NCI-H1436 (cell line): Measurements from ENCODE around the gene FAM20C.

Experiments used
- DNase-seq: peaks from one replicate; lab custom pipeline; 2025; lab: John Stamatoyannopoulos, UW

The FAM20C gene

DNA sequence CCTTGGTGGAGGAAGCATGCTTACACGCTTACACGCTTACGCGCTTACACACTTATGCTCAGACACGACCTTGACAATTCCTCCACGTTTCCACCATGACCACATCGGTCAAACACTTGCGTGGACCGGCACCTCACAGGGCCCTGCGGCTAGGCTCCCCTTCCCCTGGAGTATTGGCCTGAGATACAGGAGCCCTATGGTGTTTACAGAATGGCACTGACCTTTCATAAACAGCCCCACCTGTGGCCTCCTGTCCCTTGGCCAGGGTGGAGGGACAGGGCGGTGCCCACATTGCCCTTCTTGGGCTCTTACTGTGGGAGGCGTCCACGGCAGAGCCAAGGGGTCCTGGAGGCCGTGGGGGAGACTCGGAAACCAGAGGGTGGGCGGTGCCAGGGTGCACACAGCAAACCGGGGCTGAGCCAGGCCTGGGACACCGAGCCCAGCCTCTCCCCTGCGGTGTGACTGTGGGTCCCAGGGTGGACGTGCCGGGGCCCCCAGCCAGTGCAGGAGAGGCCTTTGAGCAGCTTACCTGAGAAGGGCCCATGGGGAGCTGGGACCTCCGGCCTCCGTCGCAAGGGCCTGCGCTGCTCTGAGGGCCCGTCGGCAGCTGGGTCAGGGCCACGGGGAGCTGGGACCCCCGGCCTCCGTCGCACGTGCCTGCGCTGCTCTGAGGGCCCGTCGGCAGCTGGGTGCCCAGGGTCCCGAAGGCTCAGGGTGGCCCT is 53.4 kb downstream of the FAM20C start:
- no peak for DNase-seq

DNA sequence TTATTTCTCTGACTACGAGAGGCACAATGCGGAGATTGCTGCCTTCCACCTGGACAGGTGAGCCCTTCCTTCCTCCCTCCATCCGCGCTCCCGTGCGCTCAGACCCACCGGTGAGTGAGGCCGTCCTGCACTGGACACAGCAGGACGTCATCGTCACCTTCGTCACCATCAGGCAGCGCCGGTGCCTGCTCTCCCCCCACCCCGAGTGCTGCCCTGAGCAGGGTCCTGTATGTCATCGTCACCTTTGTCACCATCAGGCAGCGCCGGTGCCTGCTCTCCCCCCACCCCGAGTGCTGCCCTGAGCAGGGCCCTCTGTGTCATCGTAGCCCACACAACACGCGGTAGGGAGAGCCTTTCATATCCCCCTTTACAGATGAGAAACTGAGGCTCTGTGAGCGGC is 54.1 kb downstream of the FAM20C start:
- DNase-seq = no peak

DNA sequence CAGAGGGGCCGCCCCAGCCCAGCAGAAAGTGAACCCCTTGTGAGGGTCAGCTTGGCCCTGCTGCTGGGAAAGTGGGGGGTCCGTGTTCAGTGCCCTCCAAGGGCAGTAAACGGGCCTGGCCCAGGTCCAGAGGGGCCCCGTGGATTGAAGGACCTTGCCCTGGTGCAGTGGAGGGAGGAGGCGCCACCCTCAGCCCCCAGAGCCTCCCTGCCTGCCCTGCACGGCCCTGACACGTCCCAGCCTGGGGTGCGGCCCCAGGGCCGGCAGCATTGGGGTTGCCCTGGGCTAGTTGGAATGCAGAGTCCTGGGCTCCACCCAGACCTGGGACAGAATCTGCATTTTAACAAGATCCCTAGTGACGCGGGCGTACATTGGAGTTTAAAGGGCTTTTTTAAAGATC is 54.8 kb downstream of the FAM20C start:
- no peak for DNase-seq

GRCh38 chr7:247636-248035 is 55.3 kb downstream of the FAM20C start:
- DNase-seq = no peak

GRCh38 chr7:248732-249435 is 56.5 kb downstream of the FAM20C start:
- DNase-seq = no peak

DNA sequence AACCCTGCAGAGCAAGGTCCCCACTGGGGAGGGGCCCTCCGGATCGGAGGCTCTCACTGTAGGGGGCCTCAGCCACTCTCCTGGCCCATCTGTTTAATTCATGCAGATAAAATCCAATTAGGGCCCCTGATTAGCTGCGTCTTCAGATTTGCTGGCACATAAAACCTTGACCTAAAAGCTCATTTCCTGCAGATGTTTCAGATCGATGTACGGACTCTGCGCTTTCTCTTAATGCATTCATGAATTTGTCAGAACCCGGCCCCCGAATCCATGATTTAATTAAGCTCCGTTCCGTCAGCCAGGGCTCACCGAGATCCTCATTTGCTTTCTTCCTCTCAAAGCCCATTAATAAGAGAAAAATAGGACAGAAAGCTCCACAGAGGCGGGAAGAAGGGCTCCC is 57.6 kb downstream of the FAM20C start:
- no peak for DNase-seq

DNA sequence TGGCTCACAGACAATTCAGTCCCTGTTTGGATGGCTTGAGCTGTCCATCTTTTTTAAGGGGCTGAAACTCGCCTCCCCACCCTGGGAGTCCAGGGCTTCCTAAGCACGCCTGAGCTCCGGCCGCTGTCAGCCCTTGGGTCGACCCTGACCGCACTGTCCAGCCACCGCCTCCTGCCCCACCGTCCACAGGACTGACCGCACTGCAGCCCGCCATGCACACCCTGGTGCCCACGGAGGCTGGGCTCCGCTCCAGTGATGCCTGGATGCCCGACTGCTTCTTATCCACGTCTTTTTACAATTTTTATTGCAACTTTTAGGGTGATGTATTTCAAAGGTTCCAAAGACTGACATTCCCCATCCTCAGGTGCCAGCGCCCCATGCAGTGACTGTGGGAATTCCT is 58.2 kb downstream of the FAM20C start:
- DNase-seq = no peak

DNA sequence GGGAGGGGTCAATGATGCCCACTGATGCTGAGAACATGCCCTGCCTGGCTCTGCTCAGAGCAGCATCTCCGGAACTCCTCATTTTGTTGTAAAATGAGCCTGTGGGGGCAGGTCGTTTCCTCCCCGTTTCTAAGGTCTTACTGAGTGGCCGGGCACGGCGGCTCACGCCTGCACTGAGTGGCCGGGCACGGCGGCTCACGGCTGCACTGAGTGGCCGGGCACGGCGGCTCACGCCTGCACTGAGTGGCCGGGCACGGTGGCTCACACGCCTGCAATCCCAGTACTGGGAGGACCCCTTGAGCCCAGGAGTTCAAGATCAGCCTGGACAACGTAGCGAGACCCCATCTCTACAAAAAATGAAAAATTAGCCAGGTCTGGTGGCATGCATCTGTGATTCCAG is 58.6 kb downstream of the FAM20C start:
- no peak for DNase-seq

- no peak for DNase-seq
Measured at GRCh38 chr7:251446-252175, 59.2 kb downstream of the FAM20C start.

DNA sequence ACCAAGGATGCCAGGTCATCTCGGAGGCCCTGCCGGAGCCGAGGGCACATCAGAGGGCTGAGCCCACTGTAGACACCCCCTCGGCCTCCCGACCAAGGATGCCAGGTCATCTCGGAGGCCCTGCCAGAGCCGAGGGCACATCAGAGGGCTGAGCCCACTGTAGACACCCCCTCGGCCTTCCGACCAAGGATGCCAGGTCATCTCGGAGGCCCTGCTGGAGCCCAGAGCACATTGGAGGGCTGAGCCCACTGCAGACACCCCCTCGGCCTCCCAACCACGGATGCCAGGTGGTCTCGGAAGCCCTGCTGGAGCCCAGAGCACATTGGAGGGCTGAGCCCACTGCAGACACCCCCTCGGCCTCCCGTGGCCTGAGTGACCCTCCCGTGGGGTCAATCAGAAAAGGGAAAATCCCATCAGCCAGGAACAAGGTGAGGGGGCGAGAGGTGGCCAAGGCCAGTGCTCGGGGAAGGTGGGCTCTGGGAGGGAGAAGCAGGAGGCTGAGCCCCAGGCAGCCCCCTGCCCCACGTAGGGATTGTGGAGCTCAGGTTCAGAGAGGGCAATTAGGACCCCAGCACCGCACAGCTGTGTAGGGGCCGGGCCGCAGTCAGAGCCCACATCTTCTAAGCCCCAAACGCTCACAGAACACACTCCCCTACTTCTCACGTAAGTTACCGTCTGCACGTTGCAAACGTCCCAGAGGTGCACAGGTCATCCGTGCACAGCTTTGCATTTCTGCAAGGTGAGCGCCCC is 60.0 kb downstream of the FAM20C start:
- DNase-seq = no peak

DNA sequence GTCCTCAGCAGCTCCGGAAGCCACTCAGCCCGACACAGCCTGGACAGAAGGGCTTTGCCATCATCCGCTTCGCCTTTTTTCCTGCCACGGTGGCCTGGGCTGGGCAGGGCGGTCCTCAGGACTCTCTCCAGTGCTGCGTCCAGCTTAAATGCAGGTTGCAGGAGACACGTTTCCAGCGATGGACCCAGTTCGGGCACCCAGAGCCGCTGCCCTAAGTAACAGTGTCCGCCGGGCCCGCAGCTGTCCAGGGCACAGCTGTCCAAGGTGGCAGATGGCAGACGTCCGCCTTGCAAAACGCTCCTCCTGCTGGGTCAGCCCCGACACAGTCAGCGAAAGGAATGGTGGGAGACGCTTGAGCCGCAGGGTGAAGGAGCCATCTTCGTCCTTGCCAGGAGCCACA is 60.6 kb downstream of the FAM20C start:
- DNase-seq = no peak

DNA sequence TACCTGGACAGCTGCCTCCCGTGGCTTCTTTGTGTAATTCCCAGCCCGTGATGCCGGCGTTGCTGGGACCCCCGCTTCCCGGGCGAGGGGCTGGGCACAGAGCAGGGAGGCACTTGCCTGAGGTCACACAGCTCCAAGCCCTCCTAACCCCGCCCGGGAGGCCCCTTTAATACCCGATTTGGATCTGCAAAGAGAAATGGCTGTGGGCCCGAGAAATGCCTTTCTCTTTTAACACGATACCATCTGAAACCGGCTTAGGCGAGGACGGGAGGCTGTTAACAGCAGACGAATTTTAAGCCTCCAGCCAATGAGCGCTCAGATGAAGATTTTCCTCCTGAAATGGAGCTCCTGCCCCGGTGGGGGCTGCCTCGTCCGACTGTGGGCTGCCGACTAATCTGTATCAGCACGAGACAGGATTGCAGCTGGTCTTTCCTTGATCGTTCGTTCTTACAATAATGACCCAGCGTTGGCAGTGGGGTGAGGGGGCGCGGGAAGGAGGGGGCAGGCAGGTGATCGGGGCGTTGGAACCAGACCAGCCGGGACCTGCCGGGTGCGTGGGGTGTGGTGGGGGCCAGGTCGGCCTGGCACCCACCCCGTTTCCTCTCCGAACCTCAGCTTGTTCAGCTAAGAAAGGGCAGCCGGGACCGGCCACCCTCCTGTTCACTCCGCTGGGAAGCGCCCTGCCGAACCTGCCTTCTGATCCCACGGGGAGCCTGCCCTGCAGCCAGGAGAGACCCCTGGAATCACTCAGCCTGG is 61.4 kb downstream of the FAM20C start:
- DNase-seq = no peak

GRCh38 chr7:254337-255037 is 62.1 kb downstream of the FAM20C start:
- no peak for DNase-seq

DNA sequence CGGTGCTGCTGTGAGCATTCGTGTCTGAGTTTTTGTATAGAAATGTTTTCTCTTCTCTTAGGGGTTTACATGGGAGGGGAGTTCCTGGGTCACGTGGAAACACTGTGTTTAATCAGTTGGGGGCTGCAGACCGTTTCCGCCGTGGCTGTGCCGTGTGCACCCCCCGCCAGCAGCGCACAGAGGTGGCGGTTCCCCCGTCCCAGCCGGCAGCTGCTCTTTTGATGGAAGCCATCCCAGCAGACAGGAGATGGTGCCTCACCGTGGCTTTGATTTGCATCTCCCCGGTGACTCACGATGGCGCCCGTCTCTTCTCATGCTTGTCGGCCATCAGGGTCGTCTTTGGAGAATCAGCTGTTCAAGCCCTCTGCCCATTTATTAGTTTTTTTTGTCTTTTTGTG is 62.7 kb downstream of the FAM20C start:
- no peak for DNase-seq

DNA sequence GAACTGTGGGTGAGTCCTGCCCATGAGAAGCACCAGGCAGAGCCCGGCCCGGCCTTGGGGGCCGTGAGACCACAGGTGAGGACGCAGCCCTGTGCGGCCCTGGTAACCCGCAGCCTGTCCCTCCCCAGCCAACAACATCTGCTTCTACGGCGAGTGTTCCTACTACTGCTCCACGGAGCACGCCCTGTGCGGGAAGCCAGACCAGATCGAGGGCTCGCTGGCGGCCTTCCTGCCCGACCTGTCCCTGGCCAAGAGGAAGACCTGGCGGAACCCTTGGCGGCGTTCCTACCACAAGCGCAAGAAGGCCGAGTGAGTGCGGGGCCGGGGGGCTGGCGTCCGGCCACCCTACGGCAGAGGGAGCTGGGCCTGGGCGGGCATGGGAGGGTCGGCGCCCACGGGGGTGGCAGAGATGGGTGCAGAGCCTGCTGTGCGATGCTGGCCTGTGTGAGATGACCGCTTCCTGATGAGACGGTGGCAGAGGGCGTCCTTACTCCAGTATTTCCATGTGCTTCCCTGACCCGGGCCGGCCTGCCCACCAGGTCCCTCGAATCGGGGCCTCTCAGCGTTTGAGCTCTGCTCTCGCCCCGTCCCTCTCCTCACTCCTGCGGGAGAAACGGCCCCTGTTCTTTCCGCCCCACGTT is 63.5 kb downstream of the FAM20C start:
- DNase-seq = no peak

DNA sequence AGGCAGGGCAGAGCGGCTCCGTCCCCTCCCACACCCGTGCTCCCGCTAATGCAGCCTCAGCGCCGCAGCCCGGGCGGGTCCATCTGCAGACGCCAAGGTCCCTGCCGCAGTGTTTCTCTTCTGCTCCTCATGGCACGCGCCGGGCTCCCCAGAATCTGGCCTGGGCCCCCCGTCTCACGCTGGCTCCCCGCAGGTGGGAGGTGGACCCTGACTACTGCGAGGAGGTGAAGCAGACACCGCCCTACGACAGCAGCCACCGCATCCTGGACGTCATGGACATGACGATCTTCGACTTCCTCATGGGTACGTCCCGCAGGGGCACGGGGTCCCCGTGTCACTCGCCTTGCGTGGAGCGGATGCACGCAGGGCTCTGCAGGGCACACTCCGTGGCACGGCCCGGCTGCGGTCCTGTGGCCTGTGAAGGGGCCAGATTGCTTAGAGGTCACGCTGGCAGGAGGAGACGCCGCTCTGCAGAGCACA is 64.1 kb downstream of the FAM20C start:
- DNase-seq = no peak

DNA sequence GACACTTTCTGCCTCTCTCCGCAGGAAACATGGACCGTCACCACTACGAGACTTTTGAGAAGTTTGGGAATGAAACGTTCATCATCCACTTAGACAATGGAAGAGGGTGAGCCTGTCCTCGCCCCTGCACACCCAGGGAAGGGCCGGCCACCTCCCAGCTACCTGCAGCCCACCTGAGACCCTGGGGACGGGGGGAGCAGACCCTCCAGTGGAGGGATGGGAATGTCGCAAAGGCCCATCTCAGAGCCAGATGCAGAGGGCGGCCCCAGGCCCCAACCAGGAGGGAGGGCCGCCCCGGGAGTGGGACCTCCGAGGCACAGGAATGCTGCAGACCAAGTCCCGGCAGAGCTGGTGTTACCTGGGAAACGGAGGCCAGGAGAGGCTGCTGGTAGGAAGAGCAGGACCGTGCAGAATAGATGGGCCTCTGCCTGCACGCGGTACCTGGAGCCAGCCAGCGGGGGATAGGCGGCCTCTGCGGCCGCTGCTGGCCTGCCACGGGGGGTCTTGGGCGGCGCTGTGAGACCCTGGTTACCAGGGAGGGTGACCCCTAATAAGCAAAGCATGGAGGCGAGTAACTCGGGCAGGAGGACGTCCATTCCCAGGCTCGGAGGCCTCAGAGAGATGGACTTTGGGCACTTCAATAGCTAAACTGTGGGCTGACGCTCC is 64.7 kb downstream of the FAM20C start:
- no peak for DNase-seq

DNA sequence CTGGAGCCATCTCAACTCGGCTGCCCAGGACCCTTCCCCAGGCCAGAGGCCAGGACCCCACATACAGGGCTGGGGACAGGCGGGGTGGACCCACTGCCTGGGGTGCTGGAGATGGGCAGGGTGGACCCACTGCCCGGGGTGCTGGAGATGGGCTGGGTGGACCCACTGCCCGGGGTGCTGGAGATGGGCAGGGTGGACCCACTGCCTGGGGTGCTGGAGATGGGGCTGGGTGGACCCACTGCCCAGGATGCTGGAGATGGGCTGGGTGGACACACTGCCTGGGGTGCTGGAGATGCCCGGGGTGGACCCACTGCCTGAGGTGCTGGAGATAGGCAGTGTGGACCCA is 65.2 kb downstream of the FAM20C start:
- no peak for DNase-seq

DNA sequence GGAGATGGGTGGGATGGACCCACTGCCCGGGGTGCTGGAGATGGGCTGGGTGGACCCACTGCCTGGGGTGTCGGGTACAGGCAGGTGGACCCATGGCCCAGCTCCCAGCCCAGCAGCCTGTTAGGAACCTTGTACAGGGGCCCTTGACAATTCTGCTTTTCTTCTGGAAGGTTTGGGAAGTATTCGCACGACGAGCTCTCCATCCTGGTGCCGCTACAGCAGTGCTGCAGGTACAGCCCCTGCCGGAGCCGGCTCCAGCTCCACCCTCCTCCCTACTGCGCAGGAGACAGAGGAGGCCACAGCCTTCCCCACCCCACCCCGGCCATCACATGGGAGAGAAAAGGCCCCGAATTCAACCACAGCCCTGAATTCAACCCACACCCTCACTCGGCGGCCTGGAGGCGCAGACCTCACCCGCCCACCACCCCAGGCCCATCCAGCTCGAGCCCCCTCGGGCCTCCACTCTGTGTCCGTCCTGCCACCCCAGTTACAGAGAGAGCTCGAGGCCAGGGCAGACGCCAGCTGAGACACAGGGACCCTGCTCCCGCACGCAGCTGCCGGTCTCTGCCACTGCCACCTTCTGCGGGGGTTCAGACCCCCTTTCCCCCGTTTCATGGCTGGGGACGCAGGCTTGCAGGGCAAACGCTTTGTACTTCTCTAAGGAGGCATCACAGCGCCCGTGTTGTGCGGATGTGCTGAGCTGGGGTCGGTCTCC is 66.3 kb downstream of the FAM20C start:
- DNase-seq = no peak

- no peak for DNase-seq
Measured at GRCh38 chr7:259191-259505, 66.8 kb downstream of the FAM20C start.
